ENCODE results near the gene MAST4.
A peak's percentile ranks its signal among the peaks of the same experiment; 100 is the strongest.

Gene MAST4

DNA sequence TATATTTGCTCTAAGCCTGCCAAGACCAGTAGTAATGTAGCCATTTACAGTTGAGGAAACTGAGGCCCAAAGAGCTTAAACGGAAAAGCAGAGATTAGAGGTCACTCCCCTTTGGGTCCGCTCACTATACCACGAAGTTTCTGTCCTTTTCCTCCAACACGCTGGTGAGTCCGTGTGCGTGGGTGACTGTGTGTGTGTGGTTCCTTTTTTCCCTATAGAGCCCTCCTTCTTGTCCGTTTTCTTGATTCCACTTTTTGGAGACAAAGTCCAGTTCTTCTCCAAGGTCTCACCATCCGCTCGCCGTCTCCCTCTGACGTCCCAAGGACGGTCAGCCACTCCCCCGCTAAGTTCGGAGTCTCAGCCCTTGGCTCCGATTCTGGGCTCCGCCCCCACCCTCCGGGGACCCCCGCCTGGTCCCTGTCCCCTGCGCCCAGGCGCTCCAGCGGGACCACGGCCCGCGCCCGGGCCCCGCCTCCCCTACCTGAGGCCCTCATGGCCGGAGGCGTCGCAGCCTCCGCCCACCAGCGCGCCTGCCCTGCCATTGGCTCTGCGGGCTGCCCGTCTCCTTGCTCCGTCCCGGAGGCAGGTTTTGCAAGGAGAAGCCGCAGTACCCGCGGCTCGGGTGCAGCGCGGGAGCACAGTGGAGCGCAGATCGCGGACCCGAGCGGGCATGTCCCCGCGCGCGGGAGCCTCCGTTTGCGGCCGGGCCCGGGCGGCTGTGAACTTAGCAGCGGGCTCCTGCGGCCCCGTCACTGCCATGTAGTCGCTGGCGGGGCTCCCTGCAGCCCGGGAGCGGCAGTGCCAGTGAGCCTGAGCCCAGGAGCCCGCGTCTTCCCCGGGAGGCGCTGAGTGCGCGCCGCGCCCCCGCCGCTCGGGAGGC, at the start of gene MAST4:
Gene MAST4, plus strand, starts transcription at position 638 of the 880 bp plus-strand sequence. CDS start 263 bp downstream, outside the sequence.
- DNase-seq = peak; percentile 4

DNA sequence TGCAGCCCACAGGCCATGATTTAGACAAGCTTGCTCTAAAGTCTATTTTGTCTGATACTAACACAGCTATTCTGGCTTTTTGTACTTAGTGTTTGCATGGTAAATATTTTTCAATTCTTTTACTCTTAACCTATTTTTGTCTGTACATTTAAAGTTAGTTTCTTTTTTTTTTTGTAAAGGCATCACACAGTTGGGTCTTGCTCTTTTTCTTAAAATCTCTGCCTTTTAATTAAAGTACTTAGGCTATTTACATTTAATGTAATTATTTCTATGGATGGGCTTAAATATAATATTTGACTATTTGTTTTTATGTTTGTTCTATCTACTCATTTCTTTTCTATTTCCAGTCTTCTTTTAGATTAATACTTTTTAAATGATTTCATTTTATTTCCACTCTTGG, 49.7 kb upstream of the MAST4 start:
- no peak for DNase-seq

DNA sequence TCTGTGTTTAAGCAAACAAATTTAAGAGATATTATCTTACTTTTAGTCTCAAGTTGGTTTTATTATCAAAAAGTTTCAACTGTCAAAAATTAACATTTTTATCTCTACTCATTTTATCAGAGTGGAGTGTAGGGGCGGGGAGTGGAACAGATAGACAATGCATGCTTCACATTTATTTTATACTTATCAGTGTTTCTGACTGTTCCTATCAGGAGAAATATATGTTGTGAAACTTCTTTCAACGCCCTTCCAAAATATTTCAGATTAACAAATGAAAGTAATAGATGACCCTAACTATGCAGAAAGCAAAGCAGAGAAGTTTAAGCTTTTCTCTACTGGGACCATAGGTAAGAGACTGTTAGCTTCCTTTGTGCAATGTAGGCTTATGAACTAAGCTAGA, 44.9 kb upstream of the MAST4 start:
- DNase-seq = no peak

DNA sequence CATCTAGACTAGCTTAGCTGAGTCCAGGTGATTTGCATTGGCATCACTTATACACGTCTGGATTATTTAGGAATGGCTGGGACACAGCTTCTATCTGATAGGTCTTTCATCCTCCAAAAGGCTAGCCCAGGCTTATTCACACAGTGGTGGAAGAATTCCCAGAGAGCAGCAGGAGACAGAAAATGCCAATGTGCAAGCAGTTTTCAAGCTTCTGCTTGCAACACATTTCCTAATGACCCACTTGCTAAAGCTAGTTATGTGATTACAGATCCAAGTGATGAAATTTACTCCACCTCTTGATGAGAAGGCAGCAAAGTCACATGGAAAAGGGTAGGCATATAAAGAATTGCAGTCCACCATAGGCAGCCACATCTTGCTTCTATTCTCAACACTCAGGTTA, 44.2 kb upstream of the MAST4 start:
- DNase-seq = no peak

DNA sequence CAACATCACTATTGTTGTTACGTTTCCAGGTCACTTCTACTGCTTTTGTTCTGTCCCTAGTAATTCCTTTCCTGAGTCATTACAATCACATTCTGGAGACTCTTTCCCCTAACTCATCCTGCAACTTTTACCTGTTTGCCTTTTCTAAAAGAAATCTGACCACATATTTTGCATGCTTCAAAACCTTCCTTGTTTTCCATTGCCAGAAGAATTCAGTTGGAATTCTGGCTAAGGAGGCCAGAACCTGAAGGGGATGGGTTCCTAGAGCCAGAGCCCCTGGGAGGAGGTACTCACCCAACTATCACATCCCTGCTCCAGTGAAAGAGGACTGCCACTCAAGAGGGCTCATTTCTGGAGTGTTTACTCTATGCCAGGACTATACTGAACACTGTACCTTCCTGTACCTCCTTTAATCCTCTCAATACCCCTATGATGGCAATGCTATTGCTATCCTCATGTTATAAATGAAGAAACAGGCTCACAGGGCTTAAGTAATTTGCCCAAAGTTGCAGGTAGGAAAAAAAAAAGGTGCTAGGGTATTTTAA, 42.8 kb upstream of the MAST4 start:
- DNase-seq = no peak

DNA sequence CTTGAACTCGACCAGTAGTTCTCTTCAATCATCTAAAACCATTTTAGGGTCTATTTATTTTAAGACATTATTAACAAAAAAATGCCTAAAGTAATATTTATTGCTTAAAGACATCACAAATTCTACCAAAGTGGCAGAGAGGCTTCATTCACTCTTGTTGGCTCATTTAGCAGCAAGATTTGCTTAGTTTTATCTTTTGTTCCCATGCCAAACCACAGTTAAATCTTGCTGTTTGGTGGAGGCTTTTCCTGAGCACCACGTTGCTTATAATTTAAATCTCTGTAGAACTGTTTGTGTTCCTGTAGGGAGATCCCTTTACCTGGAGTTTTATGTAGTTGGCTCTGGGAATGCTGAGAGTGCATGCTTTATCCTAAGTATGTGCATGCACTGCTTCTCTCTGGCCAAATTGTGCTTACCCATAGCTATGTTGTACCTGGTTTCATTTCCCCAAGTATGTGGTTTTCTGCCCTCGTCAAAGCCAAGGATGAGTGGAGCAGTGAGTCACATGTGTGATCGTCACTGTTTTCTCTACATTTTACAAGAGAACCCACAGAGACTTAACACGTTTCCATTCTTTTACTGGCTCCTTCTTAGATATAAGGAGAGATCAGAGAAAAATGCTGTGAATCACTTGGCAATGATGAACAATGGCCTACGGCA, 42.1 kb upstream of the MAST4 start:
- no peak for DNase-seq

DNA sequence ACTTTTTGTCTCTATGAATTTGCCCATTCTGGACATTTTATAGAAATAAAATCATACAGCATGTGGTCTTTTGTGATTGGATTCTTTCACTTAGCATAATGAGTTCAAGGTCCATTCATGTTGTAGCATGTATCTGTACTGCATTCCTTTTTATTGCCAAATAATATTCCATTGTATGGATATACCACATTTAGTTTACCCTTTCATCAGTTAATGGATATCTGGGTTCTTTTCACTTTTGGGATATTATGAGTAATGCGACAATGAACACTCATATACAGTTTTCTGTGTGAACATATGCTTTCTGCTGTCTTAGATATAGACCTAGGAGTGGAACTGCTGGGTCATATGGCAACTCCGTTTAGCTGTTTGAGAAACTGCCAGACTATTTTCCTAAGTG, 41.3 kb upstream of the MAST4 start:
- no peak for DNase-seq

DNA sequence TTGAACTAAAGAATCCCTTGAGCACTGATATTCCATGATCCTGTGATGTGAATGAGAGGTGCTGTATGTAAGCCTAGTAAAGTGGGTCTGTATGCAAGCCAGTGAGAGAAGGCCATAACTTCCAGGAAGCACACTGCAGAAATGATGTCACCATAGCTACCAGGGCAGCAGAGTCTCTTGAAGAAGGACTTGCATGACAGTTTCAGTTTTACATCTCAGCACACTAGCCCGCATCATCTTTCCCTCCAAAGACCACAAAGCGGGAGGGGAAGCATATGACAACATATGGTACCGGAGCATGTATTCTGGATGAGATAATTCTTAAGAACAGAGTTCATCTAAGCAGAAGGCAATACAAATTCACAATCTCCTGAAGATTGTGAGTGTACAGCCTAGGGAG, 37.6 kb upstream of the MAST4 start:
- no peak for DNase-seq

DNA sequence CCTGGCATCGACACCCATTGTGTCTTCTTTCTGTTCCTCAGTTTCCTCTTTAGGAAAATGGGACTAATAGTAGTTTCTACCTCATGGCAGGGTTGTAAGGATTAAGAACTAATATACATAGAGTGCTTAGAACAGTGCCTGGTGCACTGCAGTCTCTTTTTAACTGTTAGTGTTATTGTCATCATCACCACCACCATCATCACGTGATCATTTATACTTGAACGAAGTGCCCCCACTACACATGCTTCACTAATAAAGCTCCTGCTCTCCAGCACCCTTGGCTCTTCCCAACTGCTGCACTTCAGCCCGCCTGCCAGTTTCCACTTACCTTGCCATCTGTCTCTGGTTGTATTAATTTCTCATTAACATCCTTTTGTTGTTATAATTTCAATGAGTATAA, 35.8 kb upstream of the MAST4 start:
- DNase-seq = no peak

DNA sequence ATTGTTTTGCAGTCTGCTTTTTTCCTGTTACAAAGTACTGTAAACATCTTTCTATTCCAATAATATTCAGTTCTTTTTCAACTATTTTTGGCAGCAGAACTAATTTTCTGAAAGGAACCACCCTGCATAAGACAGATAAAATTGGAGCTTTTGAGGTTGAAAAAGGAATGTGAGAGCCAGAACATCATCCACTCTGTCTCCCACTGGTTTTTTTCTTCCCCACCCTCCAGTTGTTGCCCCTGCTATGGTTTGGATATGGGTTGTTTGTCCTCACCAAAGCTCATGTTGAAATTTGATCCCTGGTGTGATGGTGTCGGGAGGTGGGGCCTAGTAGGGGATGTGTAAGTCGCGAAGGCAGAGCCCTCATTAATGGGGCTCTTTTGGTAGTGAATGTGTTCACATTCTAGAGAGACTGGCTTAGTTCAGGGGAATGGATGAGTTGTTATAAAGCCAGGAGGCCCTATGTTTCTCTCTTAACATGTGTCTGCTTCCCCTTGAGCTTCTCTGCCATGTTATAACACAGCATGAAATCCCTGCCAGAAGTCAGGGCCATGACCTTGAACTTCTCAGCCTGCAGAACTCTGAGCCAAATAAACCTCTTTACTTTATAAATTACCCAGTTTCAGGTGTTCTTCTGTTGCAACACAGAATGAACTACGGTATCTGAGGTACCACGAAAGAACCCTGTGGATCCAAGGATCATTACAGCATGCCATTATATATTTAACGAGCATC, 34.8 kb upstream of the MAST4 start:
- DNase-seq = no peak

DNA sequence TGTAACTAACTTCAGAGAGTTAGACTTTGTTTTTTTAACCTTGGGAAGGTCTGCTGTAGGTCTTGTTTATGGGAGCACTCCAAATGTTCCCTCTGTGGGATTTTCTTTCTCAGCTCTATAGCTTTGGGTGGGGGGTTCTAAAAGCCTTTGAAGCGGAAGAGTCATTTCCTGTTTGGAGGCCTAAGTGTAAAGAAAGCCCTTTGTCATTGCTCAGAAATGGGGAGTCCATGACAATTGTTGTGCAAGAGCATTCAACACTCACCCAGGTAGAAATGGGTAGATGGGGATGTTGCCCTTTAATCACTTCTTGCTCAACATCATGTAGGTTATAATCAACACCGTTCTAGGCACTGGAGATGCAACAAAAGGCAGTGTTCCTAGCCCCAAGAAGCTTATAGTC, 30.3 kb upstream of the MAST4 start:
- no peak for DNase-seq

DNA sequence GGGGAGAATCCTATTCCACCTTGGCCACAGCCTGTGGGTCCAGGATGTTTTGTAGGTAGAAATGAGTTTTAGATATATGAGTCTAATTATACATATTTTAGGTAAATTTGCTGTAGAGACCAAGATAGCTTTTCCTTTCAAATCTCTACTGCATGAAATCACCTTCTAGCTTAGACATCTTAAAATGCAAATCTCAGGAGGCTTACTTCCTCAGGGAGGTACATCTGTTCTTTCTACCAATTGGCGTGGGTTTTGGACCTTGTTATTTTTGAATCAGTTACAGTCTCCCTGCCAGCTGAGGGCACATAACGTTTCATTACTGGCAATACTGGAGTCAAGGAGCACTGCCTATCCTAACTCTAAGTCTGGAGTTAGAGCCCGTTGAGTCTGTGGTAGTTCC, 28.7 kb upstream of the MAST4 start:
- no peak for DNase-seq

DNA sequence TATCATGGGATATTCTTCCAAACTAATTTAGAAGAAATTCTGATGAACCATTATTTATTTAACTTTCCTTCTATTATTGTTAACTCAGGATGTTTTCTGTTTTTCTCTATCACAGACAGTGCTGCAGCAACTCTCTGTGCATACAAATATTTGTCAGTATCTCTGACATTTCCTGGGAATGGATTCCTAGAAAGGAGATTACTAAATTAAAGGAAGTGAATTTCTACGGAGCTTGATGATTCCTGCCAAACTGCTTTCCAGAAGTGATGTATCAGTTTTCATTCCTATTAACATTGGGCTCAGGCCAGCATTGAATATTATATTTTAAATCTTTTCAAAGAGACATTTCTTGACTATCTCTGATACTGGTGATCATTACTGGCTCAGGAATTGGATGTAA, 26.0 kb upstream of the MAST4 start:
- DNase-seq = no peak

DNA sequence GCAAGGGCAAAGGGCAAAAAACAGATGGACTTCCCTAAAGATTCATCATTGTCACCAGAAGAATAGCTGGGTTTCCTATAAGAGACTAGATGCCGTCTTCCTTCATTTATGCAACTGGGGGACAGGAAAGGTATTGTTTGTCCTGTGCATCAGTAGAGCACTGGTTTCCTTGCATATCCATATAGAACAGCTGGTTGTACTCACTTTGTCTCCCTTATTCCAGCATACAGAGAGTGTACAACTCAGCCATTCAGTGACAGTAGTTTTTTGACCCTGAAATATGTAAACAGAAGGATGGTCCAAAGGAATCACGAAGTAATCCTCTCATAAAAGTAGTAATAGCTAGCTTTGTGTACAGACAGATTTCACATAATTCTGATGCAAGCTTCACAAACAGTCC, 22.5 kb upstream of the MAST4 start:
- no peak for DNase-seq

DNA sequence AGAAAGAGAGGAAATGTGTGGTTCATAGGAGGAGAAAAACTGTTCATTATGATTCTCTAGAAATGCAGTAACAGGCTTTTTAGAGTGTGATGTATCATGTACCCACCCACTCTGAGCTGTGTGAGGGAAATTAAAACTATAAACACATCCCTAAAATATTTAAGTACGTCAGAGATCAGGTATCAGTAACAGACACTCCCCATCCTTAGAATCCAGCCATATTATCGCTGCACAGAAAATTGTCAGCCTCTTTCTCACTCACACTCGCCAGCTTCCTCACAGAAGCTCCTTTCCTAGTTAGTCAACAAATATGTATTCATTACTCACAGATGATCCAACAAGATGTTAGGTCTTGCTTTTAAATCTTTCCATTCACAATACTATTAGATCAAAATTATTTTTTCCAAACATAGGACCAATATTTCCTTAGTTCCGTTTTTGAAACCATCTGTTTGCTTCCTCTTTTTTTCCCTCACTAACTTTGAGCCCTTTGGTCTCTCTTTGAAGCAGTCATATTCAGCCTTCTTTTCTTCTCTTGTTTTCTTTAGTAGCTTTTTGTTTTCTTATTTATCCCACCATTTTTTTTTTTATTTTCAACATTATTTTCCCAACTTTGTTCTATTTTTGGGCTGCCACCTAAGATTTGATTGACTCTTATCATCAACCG, 13.6 kb upstream of the MAST4 start:
- no peak for DNase-seq

DNA sequence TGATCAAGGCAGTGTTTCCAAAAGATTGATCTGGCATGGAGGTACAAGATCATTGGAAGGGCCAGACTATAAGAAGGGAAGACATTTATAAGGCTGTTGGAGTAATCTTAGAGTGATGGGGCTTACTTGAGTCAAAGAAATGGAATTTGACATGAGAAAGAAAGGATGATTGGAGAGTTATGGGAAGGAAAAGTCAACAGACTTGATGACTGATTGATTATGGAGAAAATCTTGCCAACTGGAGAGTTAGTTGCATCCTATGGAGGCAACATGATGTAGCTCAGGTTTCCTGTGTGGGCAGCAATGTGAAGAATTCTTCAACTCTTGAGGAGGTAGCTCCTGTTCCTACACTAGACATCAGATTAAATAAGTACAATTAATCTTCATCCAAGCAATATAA, 10.9 kb upstream of the MAST4 start:
- DNase-seq = no peak

DNA sequence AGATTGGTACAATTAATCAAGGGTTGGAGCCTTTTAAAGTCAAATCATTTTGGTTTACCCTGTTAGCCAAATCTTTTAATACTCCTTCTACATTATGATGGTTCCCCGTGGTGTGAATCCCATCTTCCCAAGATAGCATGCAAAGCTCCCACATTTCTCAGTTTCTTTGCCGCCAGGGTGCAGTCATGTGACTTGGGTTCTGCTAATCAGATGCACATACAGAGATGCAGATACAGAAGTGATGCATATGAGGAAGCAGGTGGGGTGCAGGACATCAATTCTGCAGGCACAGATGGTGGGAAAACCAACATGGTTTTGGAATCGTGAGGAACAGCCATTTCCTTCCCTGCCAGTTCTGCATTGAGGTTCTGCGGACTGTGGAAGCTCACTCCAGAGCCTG, 8.4 kb upstream of the MAST4 start:
- no peak for DNase-seq

DNA sequence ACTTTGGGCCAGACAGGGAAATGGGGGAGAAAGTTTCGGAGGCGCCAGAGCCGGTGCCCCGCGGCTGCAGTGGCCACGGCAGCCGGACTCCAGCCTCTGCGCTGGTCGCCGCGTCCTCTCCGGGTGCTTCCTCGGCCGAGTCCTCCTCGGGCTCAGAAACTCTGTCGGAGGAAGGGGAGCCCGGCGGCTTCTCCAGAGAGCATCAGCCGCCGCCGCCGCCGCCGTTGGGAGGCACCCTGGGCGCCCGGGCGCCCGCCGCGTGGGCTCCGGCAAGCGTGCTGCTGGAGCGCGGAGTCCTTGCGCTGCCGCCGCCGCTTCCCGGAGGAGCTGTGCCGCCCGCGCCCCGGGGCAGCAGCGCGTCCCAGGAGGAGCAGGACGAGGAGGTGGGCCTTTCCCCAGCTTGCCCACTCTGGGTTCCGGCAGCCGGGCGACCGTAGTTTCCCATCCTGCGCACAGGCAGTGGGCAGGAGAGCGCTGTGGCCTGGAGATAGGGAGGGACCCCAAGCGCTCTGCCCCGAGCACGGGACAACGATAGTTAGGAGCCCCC, 516 bp downstream of the MAST4 start:
- DNase-seq = no peak

DNA sequence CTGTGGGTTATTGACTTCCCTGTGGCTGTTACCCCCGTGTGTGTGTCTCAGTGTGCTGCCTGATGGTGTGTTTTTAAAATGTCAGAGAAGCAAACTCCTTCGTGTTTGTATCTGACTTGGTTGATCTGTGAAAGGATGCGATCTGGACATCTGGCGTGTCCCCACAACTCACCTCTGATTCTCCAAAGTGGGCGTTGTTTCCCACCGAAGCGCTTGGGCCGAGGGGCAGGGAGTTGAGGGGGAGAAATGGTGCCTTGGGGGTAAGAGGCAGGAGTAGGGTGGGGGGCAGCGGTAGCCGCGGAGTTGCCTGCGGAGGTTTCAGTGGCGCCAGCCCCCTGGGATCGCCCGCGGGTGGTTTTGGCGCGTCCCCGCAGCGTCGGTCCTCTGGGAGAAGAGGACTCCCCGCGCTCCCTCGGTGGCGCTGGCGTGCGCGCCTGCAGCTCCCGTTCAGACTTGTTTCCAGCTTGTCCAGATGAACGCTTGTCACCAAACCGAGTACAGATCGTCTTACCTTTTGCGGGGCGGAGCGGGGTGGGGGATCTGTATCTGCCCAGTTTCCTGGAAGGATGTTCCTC, 1.1 kb downstream of the MAST4 start:
- no peak for DNase-seq

DNA sequence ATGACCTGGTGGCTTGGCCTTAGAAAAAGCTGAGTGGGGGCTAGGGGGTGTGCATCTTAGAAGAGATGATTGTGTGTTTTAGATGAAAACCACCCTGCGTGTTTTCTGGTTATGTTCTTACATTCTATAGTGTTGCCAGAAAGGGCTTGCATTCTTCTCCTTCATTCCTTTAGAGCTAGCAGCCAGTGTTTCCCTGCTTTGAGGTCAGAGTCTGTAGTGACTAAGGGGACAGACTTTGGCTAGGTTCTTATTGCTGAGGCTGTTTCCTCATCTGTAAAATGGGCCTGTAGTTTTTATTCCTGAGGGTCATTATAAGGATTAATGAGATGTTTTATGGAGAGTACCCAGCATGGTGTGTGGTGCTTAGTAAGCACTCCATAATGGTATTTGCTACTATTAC, 6.4 kb downstream of the MAST4 start:
- no peak for DNase-seq

DNA sequence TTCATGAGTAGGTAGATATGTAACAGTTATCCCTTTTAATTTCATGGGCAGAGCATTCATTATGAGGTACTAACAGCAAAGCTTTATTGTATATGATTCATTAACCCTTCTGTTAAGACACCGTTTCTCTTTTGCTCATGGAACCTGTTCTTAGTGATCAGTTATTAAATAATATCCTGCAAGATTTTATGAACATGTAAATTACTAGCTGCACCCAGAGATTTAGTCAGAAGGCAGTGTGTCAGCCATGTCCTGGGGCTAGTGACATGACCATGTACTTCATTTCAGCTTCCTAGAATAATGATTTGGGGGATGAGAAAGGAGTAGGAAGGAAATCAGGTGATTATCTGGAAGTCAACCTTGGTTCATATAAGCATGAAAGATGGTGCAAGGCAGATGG, 7.0 kb downstream of the MAST4 start:
- no peak for DNase-seq

DNA sequence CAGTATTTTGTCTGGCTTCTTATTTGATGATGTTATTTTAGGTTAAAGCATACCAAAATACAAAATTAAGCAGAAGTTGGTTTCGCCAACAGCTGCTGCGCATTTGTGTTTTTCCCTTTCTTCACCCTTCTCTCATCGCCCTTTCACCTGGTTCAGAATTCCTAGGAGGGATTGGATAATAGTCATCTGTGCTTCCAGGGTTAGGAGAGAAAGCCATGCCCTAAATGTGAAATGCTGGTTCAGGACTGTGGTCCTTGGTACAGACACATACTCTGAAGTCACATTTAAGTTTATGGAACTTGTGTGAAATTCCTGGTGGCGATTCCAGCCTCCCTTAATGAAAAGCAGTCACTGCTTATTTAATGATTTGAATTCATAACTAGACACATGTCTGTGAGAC, 7.7 kb downstream of the MAST4 start:
- no peak for DNase-seq

All from CD4-positive, alpha-beta T cell treated with Interleukin-4 for 4 hours (primary cell).